ENCODE results near the gene CDC34.

DNA sequence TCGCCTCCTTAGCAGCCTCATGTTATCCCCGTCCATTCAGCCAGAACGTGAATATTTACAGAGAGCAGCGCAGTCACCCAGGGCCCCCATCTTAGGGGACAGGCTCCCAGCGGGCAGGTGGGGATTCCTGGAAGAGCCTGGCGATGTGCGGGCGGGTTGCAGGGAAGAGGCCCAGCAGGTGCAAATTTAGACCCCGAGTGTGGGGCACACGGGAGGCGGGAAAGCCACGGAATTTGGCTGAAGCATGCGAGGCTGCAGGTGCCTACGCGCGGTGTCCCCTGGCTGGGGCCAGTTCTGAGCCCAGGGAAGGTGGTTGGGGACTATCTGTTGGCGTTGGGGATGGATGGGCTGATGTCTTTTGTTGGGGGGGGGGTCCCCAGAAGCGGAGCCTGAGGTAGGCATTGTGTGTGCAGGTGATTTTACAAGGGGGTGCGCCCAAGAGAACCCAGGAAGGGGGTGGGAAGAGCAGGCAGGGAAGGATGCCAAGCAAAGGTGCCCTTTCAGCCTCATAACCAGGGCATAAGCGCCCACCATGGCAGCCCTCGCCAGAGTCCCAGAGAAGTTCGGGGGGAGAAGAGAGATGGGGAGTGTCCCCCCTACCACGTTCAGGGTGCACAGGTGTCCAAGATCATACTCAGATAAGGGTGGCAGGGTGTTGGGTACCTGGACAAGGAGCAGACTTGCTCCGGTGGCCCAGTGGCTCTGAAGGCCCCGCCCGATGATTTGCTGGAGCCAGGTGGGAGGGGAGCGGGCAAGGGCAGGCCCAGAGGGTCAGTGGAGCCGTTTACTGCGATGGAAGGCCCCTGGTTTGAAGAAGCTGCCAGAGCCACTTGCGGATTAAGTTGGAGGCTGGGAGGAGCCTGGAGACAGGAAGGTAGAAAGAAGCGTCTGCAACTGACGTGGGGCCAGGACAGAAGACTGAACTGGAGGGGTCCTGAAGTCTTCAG is 23.1 kb upstream of the CDC34 start:
- TF ChIP-seq MAX (CRISPR knock-in tag; IDR thresholded peaks at IDR 0.05) (no peak), DNMT1 (IDR thresholded peaks at IDR 0.05) (no peak), EP300 (IDR thresholded peaks at IDR 0.05; ENCODE audit: low read length) (no peak)
- TF ChIP-seq, protein P1, sequence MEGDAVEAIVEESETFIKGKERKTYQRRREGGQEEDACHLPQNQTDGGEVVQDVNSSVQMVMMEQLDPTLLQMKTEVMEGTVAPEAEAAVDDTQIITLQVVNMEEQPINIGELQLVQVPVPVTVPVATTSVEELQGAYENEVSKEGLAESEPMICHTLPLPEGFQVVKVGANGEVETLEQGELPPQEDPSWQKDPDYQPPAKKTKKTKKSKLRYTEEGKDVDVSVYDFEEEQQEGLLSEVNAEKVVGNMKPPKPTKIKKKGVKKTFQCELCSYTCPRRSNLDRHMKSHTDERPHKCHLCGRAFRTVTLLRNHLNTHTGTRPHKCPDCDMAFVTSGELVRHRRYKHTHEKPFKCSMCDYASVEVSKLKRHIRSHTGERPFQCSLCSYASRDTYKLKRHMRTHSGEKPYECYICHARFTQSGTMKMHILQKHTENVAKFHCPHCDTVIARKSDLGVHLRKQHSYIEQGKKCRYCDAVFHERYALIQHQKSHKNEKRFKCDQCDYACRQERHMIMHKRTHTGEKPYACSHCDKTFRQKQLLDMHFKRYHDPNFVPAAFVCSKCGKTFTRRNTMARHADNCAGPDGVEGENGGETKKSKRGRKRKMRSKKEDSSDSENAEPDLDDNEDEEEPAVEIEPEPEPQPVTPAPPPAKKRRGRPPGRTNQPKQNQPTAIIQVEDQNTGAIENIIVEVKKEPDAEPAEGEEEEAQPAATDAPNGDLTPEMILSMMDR (IDR thresholded peaks at IDR 0.05 in 2 of 3, conservative IDR thresholded peaks at IDR 0.05 in 1 of 3; ENCODE audit: insufficient read depth in 2 of 3, low read depth in 1 of 3, low read length in 3 of 3): no peak

Measured in K562 (cell line).